C4-2B (cell line): ENCODE results near the gene C10orf143.

ENCODE experiments used
- H3K27ac ChIP-seq: fragments of 450-650 bp; 2 replicates; pipeline ENCODE4 v1.5.1; 2017
- CTCF ChIP-seq: fragments of 450-650 bp; conservative IDR thresholded peaks from 2 replicates; pipeline ENCODE4 v1.5.1; 2017; ENCODE audit warnings: mild to moderate bottlenecking
- ZFX ChIP-seq: fragments of 450-650 bp; IDR thresholded peaks from 2 replicates; pipeline ENCODE4 v1.6.1; 2017

Gene C10orf143

GRCh38 chr10:130022511-130023299, 87.9 kb downstream of the C10orf143 start:
- H3K27ac ChIP-seq = no peak overlapping the region
- no peak for TF ChIP-seq CTCF

GRCh38 chr10:130022086-130022485, 88.5 kb downstream of the C10orf143 start:
- TF ChIP-seq CTCF (no peak), ZFX (no peak)
- H3K27ac ChIP-seq = no peak overlapping the region

GRCh38 chr10:130021383-130021950, 89.2 kb downstream of the C10orf143 start:
- no peak for TF ChIP-seq CTCF
- no peak for TF ChIP-seq ZFX
- H3K27ac ChIP-seq = no peak overlapping the region

GRCh38 chr10:130020651-130021382, 89.8 kb downstream of the C10orf143 start:
- H3K27ac ChIP-seq = no peak overlapping the region
- no peak for TF ChIP-seq CTCF
- TF ChIP-seq ZFX = no peak

- no peak overlapping the region for H3K27ac ChIP-seq
- TF ChIP-seq ZFX = no peak
- no peak for TF ChIP-seq CTCF
These were observed 91.9 kb downstream of the C10orf143 start for GRCh38 chr10:130018730-130019185.

GRCh38 chr10:130018265-130018664, 92.4 kb downstream of the C10orf143 start:
- H3K27ac ChIP-seq = no peak overlapping the region
- TF ChIP-seq ZFX (no peak), CTCF (no peak)

- no peak overlapping the region for H3K27ac ChIP-seq
- no peak for TF ChIP-seq CTCF
- TF ChIP-seq ZFX = no peak
These were observed 93.0 kb downstream of the C10orf143 start for GRCh38 chr10:130017631-130018022.
